GM21529 (cell line): ENCODE results near the gene PLCE1.
"Not testable (repeated sequence)": the region's sequence is repeated elsewhere in the genome, so short reads cannot be mapped to it uniquely, and the experiment has no call there.

ENCODE experiments used
- ATAC-seq: cut with Tn5 transposase; IDR thresholded peaks from one replicate; pipeline ENCODE4 v1.9.1; 2021; ENCODE audit not compliant: unreplicated experiment

PLCE1 gene

GRCh38 chr10:93993782-93994437, at the start of gene PLCE1:
Gene PLCE1, plus strand, starts transcription at chr10:93993931. Its CDS starts 37,116 bp downstream, at chr10:94031047.
- ATAC-seq, result peak; percentile 51

GRCh38 chr10:93945819-93946218, 47.9 kb upstream of the PLCE1 start:
- no peak for ATAC-seq

- ATAC-seq, result no peak
Measured at GRCh38 chr10:93947055-93947454, 46.7 kb upstream of the PLCE1 start.

- no peak for ATAC-seq
Measured at GRCh38 chr10:93947524-93947923, 46.2 kb upstream of the PLCE1 start.

- no peak for ATAC-seq
Measured at GRCh38 chr10:93951905-93952304, 41.8 kb upstream of the PLCE1 start.

GRCh38 chr10:93954299-93954698, 39.4 kb upstream of the PLCE1 start:
- ATAC-seq, result no peak

GRCh38 chr10:93954726-93955363, 38.9 kb upstream of the PLCE1 start:
- no peak for ATAC-seq

GRCh38 chr10:93958834-93959233, 34.9 kb upstream of the PLCE1 start:
- no peak for ATAC-seq

GRCh38 chr10:93960988-93961387, 32.7 kb upstream of the PLCE1 start:
- ATAC-seq, result not testable (repeated sequence)

- ATAC-seq, result no peak
Measured at GRCh38 chr10:93962973-93963372, 30.8 kb upstream of the PLCE1 start.

- no peak for ATAC-seq
Measured at GRCh38 chr10:93963434-93963833, 30.3 kb upstream of the PLCE1 start.

GRCh38 chr10:93965911-93966310, 27.8 kb upstream of the PLCE1 start:
- ATAC-seq, result no peak

GRCh38 chr10:93967756-93968155, 26.0 kb upstream of the PLCE1 start:
- ATAC-seq, result no peak

GRCh38 chr10:93968540-93968945, 25.2 kb upstream of the PLCE1 start:
- no peak for ATAC-seq

GRCh38 chr10:93970433-93971010, 23.2 kb upstream of the PLCE1 start:
- not testable (repeated sequence) for ATAC-seq

- ATAC-seq, result no peak
Measured at GRCh38 chr10:93973748-93974445, 19.8 kb upstream of the PLCE1 start.

- ATAC-seq, result no peak
Measured at GRCh38 chr10:93977442-93977841, 16.3 kb upstream of the PLCE1 start.

- ATAC-seq, result no peak
Measured at GRCh38 chr10:93980486-93980885, 13.2 kb upstream of the PLCE1 start.

- ATAC-seq, result no peak
Measured at GRCh38 chr10:93991114-93991513, 2.6 kb upstream of the PLCE1 start.

- no peak for ATAC-seq
Measured at GRCh38 chr10:93991596-93992284, 2.0 kb upstream of the PLCE1 start.

- ATAC-seq, result no peak
Measured at GRCh38 chr10:93992400-93993030, 1.2 kb upstream of the PLCE1 start.
